Colonic mucosa (tissue), 4 donors: ENCODE results near the gene NOP9. TPM values are rescaled to one million over a fixed set of nuclear protein-coding genes. Genes with fewer than 3 reads are reported as not detected.

ENCODE experiments used
- DNase-seq: peaks from one replicate; pipeline ENCODE4 v3.0.0-alpha.2; 2020
- H3K27ac ChIP-seq: fragments of 200-600 bp; one replicate; pipeline ENCODE4 v1.8.0; 2021
- H3K27me3 ChIP-seq: fragments of 200-600 bp; one replicate; pipeline ENCODE4 v1.8.0; 2021
- H3K36me3 ChIP-seq: fragments of 200-600 bp; one replicate; pipeline ENCODE4 v1.8.0; 2021
- H3K4me1 ChIP-seq: fragments of 200-600 bp; one replicate; pipeline ENCODE4 v1.8.0; 2021; ENCODE audit warnings: mild to moderate bottlenecking
- H3K4me3 ChIP-seq: fragments of 200-600 bp; one replicate; pipeline ENCODE4 v1.8.0; 2021
- H3K9ac ChIP-seq, 2 donors: one replicate each; pipeline ENCODE4 v1.7.0; 2013; ENCODE audit warnings: control low read depth in 2 of 2, low read depth in 2 of 2, low read length in 2 of 2
- H3K9me3 ChIP-seq: fragments of 200-600 bp; one replicate; pipeline ENCODE4 v1.8.0; 2021
- intact Hi-C: fragments of 100-400 bp; cut with DNase I; formaldehyde crosslinking; loops from one replicate; pipeline ENCODE4 v1.14.1; 2022
- total RNA-seq, 2 donors: library from RNA; stranded (reverse); fragmentation: NEBNext Ultra II Directional in 1 of 2; extraction: Animal tissue kit (Norgen Biotek cat#: 25700) in 1 of 2; gene quantifications; one replicate each; pipeline ENCODE4 v1.2.1, GENCODE V29; 2021
- TF ChIP-seq, protein P1 (sequence below): fragments of 200-600 bp; IDR thresholded peaks from one replicate; pipeline ENCODE4 v1.8.0; 2022; ENCODE audit warnings: antibody characterized with exemption, mild to moderate bottlenecking
- donor health status: healthy.
- donor health status: DM: no; HTN: no; CAD: no.
- donor health status: DM: no; HTN: no; CAD: no.

The NOP9 gene
- total RNA-seq, 2 donors from 2014 or later, result 23.8 to 49.8 TPM

DNA sequence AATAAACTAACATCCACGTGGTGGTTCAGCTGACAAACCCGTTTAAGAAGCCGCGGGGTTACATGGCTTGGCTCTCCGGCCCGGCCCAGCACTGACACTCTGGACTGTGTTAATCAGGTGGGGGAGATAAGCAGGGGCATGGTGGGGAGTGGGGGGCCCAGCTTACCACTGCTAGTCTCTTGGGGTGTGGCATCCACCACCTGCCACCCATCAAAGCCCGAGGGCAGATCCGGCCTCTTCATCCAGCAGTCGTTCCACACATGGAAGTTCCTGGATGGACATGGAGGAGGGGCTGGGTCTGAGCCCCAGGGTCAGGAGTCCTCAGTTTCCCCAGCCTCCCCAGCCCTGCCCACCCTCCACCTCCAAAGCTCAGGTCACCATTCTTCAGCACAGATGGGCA is 41.5 kb upstream of the NOP9 start:
- H3K36me3 ChIP-seq, result no peaks in the 10 kb centered on the region
- intact Hi-C loops, result no loop called here
- H3K9me3 ChIP-seq, result no peaks in the 10 kb centered on the region
- TF ChIP-seq, protein P1, sequence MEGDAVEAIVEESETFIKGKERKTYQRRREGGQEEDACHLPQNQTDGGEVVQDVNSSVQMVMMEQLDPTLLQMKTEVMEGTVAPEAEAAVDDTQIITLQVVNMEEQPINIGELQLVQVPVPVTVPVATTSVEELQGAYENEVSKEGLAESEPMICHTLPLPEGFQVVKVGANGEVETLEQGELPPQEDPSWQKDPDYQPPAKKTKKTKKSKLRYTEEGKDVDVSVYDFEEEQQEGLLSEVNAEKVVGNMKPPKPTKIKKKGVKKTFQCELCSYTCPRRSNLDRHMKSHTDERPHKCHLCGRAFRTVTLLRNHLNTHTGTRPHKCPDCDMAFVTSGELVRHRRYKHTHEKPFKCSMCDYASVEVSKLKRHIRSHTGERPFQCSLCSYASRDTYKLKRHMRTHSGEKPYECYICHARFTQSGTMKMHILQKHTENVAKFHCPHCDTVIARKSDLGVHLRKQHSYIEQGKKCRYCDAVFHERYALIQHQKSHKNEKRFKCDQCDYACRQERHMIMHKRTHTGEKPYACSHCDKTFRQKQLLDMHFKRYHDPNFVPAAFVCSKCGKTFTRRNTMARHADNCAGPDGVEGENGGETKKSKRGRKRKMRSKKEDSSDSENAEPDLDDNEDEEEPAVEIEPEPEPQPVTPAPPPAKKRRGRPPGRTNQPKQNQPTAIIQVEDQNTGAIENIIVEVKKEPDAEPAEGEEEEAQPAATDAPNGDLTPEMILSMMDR, result no peak
- H3K4me1 ChIP-seq, result no peaks in the 10 kb centered on the region
- no peak overlapping the region for H3K27ac ChIP-seq
- no peaks in the 10 kb centered on the region for H3K27me3 ChIP-seq
- H3K9ac ChIP-seq, result no peak overlapping the region
- no peak overlapping the region for H3K4me3 ChIP-seq
- no peak for DNase-seq

DNA sequence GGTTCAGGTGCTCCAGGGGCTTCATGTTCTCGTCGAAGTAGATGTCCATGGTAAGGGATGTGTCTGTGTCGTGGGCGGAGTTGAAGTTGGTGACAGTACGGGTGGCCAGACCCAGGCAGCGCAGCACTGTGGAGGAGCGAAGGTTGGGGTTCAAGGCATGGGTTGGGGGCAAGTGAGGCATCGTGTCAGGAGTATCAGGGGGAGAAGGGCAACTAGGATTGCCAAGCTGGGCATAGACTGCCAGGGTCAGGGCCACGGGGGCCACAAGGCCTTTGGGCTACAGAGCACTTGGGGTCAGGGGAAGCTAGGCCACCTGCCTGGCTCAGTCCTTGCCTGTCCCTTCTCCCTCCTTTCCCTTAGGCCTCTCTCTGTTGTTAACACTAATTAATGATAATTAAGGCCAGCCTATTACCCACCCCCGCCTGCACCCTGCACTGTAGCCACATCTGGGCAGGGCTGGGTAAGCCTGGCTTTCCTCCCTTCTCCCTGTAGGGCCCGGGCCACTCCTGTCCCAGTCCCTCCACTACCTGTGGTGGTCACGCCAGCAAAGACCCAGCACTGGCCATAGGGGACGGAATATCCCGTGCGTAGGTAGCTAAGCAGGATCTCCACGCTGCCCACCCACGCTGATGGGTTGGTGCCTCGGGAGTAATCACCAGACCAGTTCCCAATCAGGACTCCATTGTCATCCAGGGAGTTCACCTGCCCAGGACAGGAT is 40.9 kb upstream of the NOP9 start:
- Histone ChIP-seq H3K4me3 (no peak overlapping the region), H3K27me3 (no peaks in the 10 kb centered on the region), H3K9me3 (no peaks in the 10 kb centered on the region), H3K9ac (no peak overlapping the region), H3K4me1 (no peaks in the 10 kb centered on the region), H3K27ac (no peak overlapping the region), H3K36me3 (no peaks in the 10 kb centered on the region)
- intact Hi-C loops, result no loop called here
- no peak for DNase-seq
- TF ChIP-seq, protein P1, result no peak

DNA sequence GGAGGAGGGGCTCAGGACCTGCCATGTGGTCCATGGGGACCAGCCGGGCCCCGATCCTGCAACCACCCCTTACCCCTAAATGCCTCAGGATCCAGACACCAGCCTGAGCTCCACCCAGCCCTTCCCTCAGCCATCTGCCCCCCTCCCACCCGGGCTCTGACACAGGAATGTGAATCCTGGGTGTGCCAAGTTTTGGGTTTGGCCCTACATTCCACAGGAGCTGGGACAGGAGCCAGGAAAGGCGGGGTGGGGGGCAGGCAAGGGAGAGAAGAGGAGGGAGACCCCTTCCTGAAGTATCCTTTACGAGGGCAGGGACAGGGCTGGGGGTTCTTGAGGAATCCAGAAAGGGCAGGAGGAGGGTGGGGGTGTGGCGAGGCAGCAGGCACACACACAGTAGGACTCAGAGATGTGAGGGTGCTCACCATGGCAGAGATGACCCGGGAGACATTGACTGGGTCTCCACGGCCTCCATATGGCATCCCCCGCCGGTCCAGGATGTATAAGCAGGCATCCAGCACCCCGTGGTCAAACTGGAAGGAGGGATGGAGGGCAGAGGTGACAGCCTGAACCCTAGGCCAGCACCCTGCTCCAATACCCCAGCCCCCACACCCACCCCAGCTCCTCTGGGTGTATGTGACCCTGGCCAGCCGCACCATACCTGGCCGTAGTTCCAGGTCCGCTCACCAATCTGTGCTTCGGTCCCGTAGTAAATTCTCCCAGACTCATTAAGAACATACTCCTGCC is 40.2 kb upstream of the NOP9 start:
- H3K9ac ChIP-seq, result no peak overlapping the region
- no peak overlapping the region for H3K27ac ChIP-seq
- no peak overlapping the region for H3K4me3 ChIP-seq
- no peak for DNase-seq
- H3K27me3 ChIP-seq, result no peaks in the 10 kb centered on the region
- H3K9me3 ChIP-seq, result no peaks in the 10 kb centered on the region
- H3K4me1 ChIP-seq, result no peaks in the 10 kb centered on the region
- no peaks in the 10 kb centered on the region for H3K36me3 ChIP-seq
- intact Hi-C loops, result no loop called here
- TF ChIP-seq, protein P1, result no peak

DNA sequence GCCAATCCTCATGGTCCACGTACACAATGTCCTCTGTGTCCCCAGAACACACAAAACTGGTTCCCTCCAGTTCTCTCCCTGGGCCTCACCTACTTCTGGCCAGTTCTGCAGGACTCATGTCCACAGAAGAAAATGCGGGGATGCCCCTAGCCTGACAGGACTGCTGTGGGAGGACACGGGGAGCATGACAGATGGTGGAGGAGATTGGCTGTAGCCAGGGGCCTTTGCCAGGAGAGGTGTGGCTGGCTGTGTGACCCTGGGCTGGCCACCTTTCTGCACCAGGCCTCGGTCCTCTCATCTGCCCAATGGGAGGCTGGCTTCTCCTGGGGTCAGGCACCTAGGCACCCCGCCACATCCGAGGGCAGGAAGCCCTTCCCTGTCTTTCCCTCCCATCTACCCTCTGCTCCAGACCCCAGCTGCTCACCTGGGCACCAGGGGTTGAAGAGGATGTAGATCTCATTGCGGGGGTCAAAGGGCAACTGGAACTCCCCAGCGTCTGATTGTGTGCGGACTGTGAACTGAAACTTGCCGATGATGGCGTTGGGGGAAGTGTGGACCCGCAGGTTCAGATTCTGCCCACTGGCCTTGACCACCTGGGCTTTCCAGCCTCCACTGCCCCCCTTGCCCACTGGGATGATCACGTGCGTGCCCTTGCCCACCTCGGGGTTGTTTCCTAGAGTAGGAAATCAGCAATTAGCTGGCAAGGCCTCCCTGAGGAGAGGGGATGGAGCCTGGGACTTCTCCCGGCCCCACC is 39.4 kb upstream of the NOP9 start:
- H3K36me3 ChIP-seq, result no peaks in the 10 kb centered on the region
- DNase-seq, result no peak
- no peaks in the 10 kb centered on the region for H3K4me1 ChIP-seq
- no peak overlapping the region for H3K9ac ChIP-seq
- intact Hi-C loops, result no loop called here
- no peaks in the 10 kb centered on the region for H3K27me3 ChIP-seq
- no peaks in the 10 kb centered on the region for H3K9me3 ChIP-seq
- H3K27ac ChIP-seq, result no peak overlapping the region
- TF ChIP-seq, protein P1, result no peak
- H3K4me3 ChIP-seq, result no peak overlapping the region

DNA sequence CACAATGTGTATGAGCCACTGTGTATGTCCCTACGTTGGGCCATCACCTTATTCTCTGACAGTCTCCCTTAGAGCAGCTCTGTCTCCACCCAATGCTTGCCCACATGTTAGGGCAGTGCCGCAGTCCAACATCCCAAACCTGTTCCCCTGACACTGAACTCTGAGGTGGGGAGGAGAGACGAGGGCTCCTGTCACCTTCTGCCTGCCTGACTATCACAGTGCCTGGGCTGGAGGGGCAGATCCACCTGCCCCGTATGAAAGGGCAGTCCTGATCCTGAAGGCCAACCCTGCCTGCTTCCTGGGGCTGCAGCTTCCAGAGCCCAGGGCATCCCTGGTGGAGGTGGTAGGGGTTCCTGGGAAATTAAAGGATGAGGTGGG is 38.9 kb upstream of the NOP9 start:
- DNase-seq, result no peak
- intact Hi-C loops, result no loop called here
- Histone ChIP-seq H3K4me1 (no peaks in the 10 kb centered on the region), H3K4me3 (no peak overlapping the region), H3K36me3 (no peaks in the 10 kb centered on the region), H3K9me3 (no peaks in the 10 kb centered on the region), H3K27me3 (no peaks in the 10 kb centered on the region), H3K27ac (no peak overlapping the region), H3K9ac (no peak overlapping the region)
- TF ChIP-seq, protein P1, result no peak
